22Rv1 (cell line): ENCODE data around the gene DPH3.

ENCODE experiments used
- H3K27ac ChIP-seq: fragments of 450-650 bp; 2 replicates; pipeline ENCODE4 v1.5.1; 2017
- CTCF ChIP-seq: fragments of 450-650 bp; IDR thresholded peaks from 2 replicates; pipeline ENCODE4 v1.5.1; 2017; ENCODE audit warnings: mild to moderate bottlenecking
- ZFX ChIP-seq: fragments of 450-650 bp; IDR thresholded peaks from 2 replicates; pipeline ENCODE4 v1.6.1; 2017; ENCODE audit warnings: antibody characterized with exemption, borderline replicate concordance

The DPH3 gene

GRCh38 chr3:16255726-16256125, 9.0 kb downstream of the DPH3 start:
- TF ChIP-seq CTCF (no peak), ZFX (no peak)

GRCh38 chr3:16255326-16255725, 9.4 kb downstream of the DPH3 start:
- no peak overlapping the region for H3K27ac ChIP-seq
- no peak for TF ChIP-seq CTCF
- no peak for TF ChIP-seq ZFX

More at GRCh38 chr3:16255726-16256125, 9.0 kb downstream of the DPH3 start:
- no peak overlapping the region for H3K27ac ChIP-seq

- no peak overlapping the region for H3K27ac ChIP-seq
Observed at GRCh38 chr3:16254916-16255315, 9.8 kb downstream of the DPH3 start.

GRCh38 chr3:16253601-16254000, 11.1 kb downstream of the DPH3 start:
- no peak for TF ChIP-seq ZFX
- no peak for TF ChIP-seq CTCF

More at GRCh38 chr3:16254916-16255315, 9.8 kb downstream of the DPH3 start:
- no peak for TF ChIP-seq ZFX
- no peak for TF ChIP-seq CTCF

GRCh38 chr3:16252988-16253387, 11.8 kb downstream of the DPH3 start:
- H3K27ac ChIP-seq: peak overlapping the region; percentile 67
- TF ChIP-seq CTCF (no peak), ZFX (no peak)

More at GRCh38 chr3:16253601-16254000, 11.1 kb downstream of the DPH3 start:
- no peak overlapping the region for H3K27ac ChIP-seq

- TF ChIP-seq CTCF: no peak
- no peak for TF ChIP-seq ZFX
- H3K27ac ChIP-seq: peak overlapping the region; percentile 67
Observed at GRCh38 chr3:16252243-16252978, 12.3 kb downstream of the DPH3 start.

GRCh38 chr3:16251316-16252085, 13.2 kb downstream of the DPH3 start:
- H3K27ac ChIP-seq: peak overlapping the region; percentile 67
- TF ChIP-seq ZFX: no peak
- no peak for TF ChIP-seq CTCF
